Choroid plexus epithelial cell (primary cell): ENCODE data around the gene TRAK2.

ENCODE experiments used
- DNase-seq: peaks from one replicate; pipeline ENCODE4 v3.0.0-alpha.2; 2010; ENCODE audit warnings: low read depth
- H3K4me3 ChIP-seq: 2 replicates; pipeline ENCODE4 v1.5.1; 2011; ENCODE audit warnings: low read depth, mild to moderate bottlenecking, control low read depth, low read length, moderate library complexity
- CTCF ChIP-seq: conservative IDR thresholded peaks from 2 replicates; pipeline ENCODE4 v1.5.1; 2011; ENCODE audit warnings: low read depth, mild to moderate bottlenecking, control low read depth, inconsistent platforms, low read length, moderate library complexity

The TRAK2 gene

GRCh38 chr2:201347138-201347537 is 104.1 kb downstream of the TRAK2 start:
- TF ChIP-seq CTCF: no peak
- DNase-seq: no peak
- H3K4me3 ChIP-seq: no peak overlapping the region

GRCh38 chr2:201345625-201346213 is 105.5 kb downstream of the TRAK2 start:
- no peak for TF ChIP-seq CTCF
- DNase-seq: no peak
- H3K4me3 ChIP-seq: no peak overlapping the region

- DNase-seq: no peak
- TF ChIP-seq CTCF: no peak
- no peak overlapping the region for H3K4me3 ChIP-seq
Observed at GRCh38 chr2:201344663-201345366, 106.4 kb downstream of the TRAK2 start.

GRCh38 chr2:201343559-201343958 is 107.7 kb downstream of the TRAK2 start:
- H3K4me3 ChIP-seq: no peak overlapping the region
- no peak for TF ChIP-seq CTCF
- DNase-seq: no peak

GRCh38 chr2:201342923-201343322 is 108.3 kb downstream of the TRAK2 start:
- no peak for TF ChIP-seq CTCF
- no peak for DNase-seq
- no peak overlapping the region for H3K4me3 ChIP-seq

GRCh38 chr2:201329409-201329808 is 121.8 kb downstream of the TRAK2 start:
- DNase-seq: no peak
- H3K4me3 ChIP-seq: no peak overlapping the region
- no peak for TF ChIP-seq CTCF

- no peak overlapping the region for H3K4me3 ChIP-seq
- TF ChIP-seq CTCF: no peak
- DNase-seq: no peak
Observed at GRCh38 chr2:201327678-201328077, 123.6 kb downstream of the TRAK2 start.
